HepG2 (cell line): Measurements from ENCODE around the gene MCOLN1. TPM values are rescaled to one million over a fixed set of nuclear protein-coding genes. Genes with fewer than 3 reads are reported as not detected.

Experiments
- CERS6 ChIP-seq: sonication (generic); formaldehyde crosslinking; IDR thresholded peaks from 2 replicates; pipeline ENCODE4 v1.5.0; 2020; ENCODE audit warnings: missing genetic modification reagents
- HBP1 ChIP-seq: IDR thresholded peaks from 2 replicates; pipeline ENCODE4 v1.6.1; 2016; ENCODE audit warnings: low read depth, control low read depth
- PBX2 ChIP-seq: IDR thresholded peaks from 2 replicates; pipeline ENCODE4 v1.6.1; 2016; ENCODE audit warnings: control low read depth
- PRDM10 ChIP-seq: sonication (generic); formaldehyde crosslinking; IDR thresholded peaks from 2 replicates; pipeline ENCODE4 v1.4.0; 2020; ENCODE audit warnings: low read depth, missing genetic modification reagents
- SCMH1 ChIP-seq: sonication (generic); formaldehyde crosslinking; IDR thresholded peaks from 2 replicates; pipeline ENCODE4 v1.9.0; 2021; ENCODE audit warnings: missing genetic modification reagents, mild to moderate bottlenecking, borderline replicate concordance
- SIN3A ChIP-seq: IDR thresholded peaks from 2 replicates; pipeline ENCODE4 v1.6.1; 2011; ENCODE audit warnings: low read depth, mild to moderate bottlenecking, control low read depth, low read length, borderline replicate concordance
- ZNF691 ChIP-seq: sonication (generic); formaldehyde crosslinking; IDR thresholded peaks from 2 replicates; pipeline ENCODE4 v1.4.0; 2020; ENCODE audit warnings: missing genetic modification reagents, low read depth, mild to moderate bottlenecking, borderline replicate concordance
- ZNF704 ChIP-seq: sonication (generic); formaldehyde crosslinking; IDR thresholded peaks from 2 replicates; pipeline ENCODE4 v1.8.1; 2023; ENCODE audit warnings: mild to moderate bottlenecking, inconsistent platforms, moderate library complexity, missing genetic modification reagents, borderline replicate concordance
- ZNF737 ChIP-seq: sonication (generic); formaldehyde crosslinking; IDR thresholded peaks from 2 replicates; pipeline ENCODE4 v1.5.0; 2020; ENCODE audit warnings: missing genetic modification reagents, mild to moderate bottlenecking, borderline replicate concordance
- ZNF782 ChIP-seq: sonication (generic); formaldehyde crosslinking; IDR thresholded peaks from 2 replicates; pipeline ENCODE4 v1.4.0; 2020; ENCODE audit warnings: missing genetic modification reagents, mild to moderate bottlenecking, borderline replicate concordance
- polyA plus RNA-seq, 8 experiments: library from polyadenylated mRNA; depleted of rRNA in 3 of 8; stranded (reverse) in 7 of 8; unstranded in 1 of 8; fragments of >200 nt; fragmentation: Illumina TruSeq in 4 of 8; extraction: Trizol in 4 of 8; gene quantifications; 2 replicates each; pipeline versions ENCODE4 v1.2.1 to v1.2.3, GENCODE V29; 2011 to 2016; ENCODE audit warnings: low read depth in 4 of 8, missing spikeins in 1 of 8, mixed read lengths in 1 of 8; ENCODE audit not compliant: insufficient read depth in 1 of 8
- total RNA-seq, 5 experiments: library from RNA; depleted of rRNA; stranded (reverse); fragments of >200 nt; fragmentation: Illumina TruSeq; extraction: Trizol; gene quantifications; 2 replicates each; pipeline ENCODE4 v1.2.3, GENCODE V29; 2016; ENCODE audit warnings: low read depth in 1 of 5

The MCOLN1 gene
- total and polyA plus RNA-seq, 2 of the 13 experiments (the other 11 are each of a cell fraction or from before 2014, with no cell fraction given), result 3.4 to 15.7 TPM

GRCh38 chr19:7522072-7522922, at the start of gene MCOLN1 (continued):
- TF ChIP-seq ZNF691 (0 out of 2 replicates have a peak, but pooled peaks have one; percentile 51), HBP1 (peak; percentile 92), ZNF782 (CRISPR knock-in tag) (no peak), SCMH1 (CRISPR knock-in tag) (no peak), PBX2 (CRISPR knock-in tag) (0 out of 2 replicates have a peak, but pooled peaks have one; percentile 18), CERS6 (CRISPR knock-in tag) (no peak), PRDM10 (CRISPR knock-in tag) (0 out of 2 replicates have a peak, but pooled peaks have one; percentile 64), ZNF737 (CRISPR knock-in tag) (no peak), ZNF704 (0 out of 2 replicates have a peak, but pooled peaks have one; percentile 54), SIN3A (peak; percentile 98; the same call in 1 of the 2 replicates)
